GM12878 (cell line): ENCODE data around the gene SAPCD2. TPM values are rescaled to one million over a fixed set of nuclear protein-coding genes. Genes with fewer than 3 reads are reported as not detected.
A peak's percentile ranks its signal among the peaks of the same experiment; 100 is the strongest.

Experiments used
- ATF2 ChIP-seq: IDR thresholded peaks from 2 replicates; pipeline ENCODE4 v1.6.1; 2012; ENCODE audit warnings: low read length, inconsistent platforms
- BACH1 ChIP-seq: fragments of 450-650 bp; IDR thresholded peaks from 2 replicates; pipeline ENCODE4 v1.6.1; 2017; ENCODE audit warnings: mild to moderate bottlenecking, borderline replicate concordance
- EP300 ChIP-seq, 2 experiments: fragments of 150-350 bp in 1 of 2; IDR thresholded peaks; 2 replicates each; pipeline ENCODE4 v1.6.1; 2011 to 2012; ENCODE audit warnings: low read depth in 2 of 2, low read length in 2 of 2, borderline replicate concordance in 1 of 2, improper control_type of control experiment in 1 of 2, inconsistent platforms in 1 of 2; ENCODE audit not compliant: control insufficient read depth in 1 of 2
- HDGF ChIP-seq: fragments of 450-650 bp; IDR thresholded peaks from 2 replicates; pipeline ENCODE4 v1.6.1; 2016; ENCODE audit warnings: antibody characterized with exemption
- IKZF1 ChIP-seq: fragments of 450-650 bp; conservative IDR thresholded peaks from 2 replicates; pipeline ENCODE4 v1.6.1; 2017; ENCODE audit warnings: antibody characterized with exemption, mild to moderate bottlenecking
- KAT2A ChIP-seq: conservative IDR thresholded peaks from 2 replicates; pipeline ENCODE4 v1.6.1; 2011; ENCODE audit warnings: low read depth, low read length; ENCODE audit not compliant: control insufficient read depth
- NFIC ChIP-seq: IDR thresholded peaks from 2 replicates; pipeline ENCODE4 v1.6.1; 2012; ENCODE audit warnings: low read depth, mild to moderate bottlenecking, inconsistent platforms, low read length, moderate library complexity
- RB1 ChIP-seq: fragments of 450-650 bp; formaldehyde crosslinking; IDR thresholded peaks from 2 replicates; pipeline ENCODE4 v1.6.1; 2017; ENCODE audit warnings: mild to moderate bottlenecking, borderline replicate concordance
- REST ChIP-seq: IDR thresholded peaks from 2 replicates; pipeline ENCODE4 v1.6.1; 2012; ENCODE audit warnings: mild to moderate bottlenecking, low read depth, low read length
- SIN3A ChIP-seq: IDR thresholded peaks from 2 replicates; pipeline ENCODE4 v1.6.1; 2012; ENCODE audit warnings: low read depth, low read length, improper control_type of control experiment
- USF2 ChIP-seq: IDR thresholded peaks from 2 replicates; pipeline ENCODE4 v1.6.1; 2011; ENCODE audit warnings: low read depth, low read length, improper control_type of control experiment, borderline replicate concordance
- ZBTB4 ChIP-seq: fragments of 450-650 bp; formaldehyde crosslinking; IDR thresholded peaks from 2 replicates; pipeline ENCODE4 v1.4.0; 2022; ENCODE audit warnings: mild to moderate bottlenecking, moderate library complexity
- ZNF592 ChIP-seq: fragments of 450-650 bp; IDR thresholded peaks from 2 replicates; pipeline ENCODE4 v1.6.1; 2017; ENCODE audit warnings: mild to moderate bottlenecking, moderate library complexity
- ZZZ3 ChIP-seq: IDR thresholded peaks from 2 replicates; pipeline ENCODE4 v1.6.1; 2011; ENCODE audit warnings: low read depth; ENCODE audit not compliant: control insufficient read depth, insufficient read length
- polyA plus RNA-seq, 11 experiments: library from polyadenylated mRNA; depleted of rRNA in 4 of 11; unstranded in 6 of 11; stranded (reverse) in 5 of 11; fragments of >200 nt; fragmentation: Nextera tagmentation in 4 of 11; fragmentation: Illumina TruSeq in 1 of 11; extraction: Ambion mirVana in 4 of 11; extraction: Trizol in 1 of 11; gene quantifications; 1 replicate in 1 of 11; 2 replicates in 10 of 11; pipeline versions ENCODE4 v1.2.1 to v1.2.3, GENCODE V29; 2011 to 2016; ENCODE audit warnings: inconsistent platforms in 2 of 11, missing spikeins in 2 of 11, low read depth in 1 of 11
- total RNA-seq, 4 experiments: library from RNA; depleted of rRNA in 3 of 4; stranded (reverse); fragments of >200 nt in 3 of 4; fragmentation: Illumina TruSeq in 1 of 4; extraction: Trizol in 1 of 4; gene quantifications; 2 replicates each; pipeline versions ENCODE4 v1.2.1 to v1.2.3, GENCODE V29; 2013 to 2021

The SAPCD2 gene
- total and polyA plus RNA-seq, 10 of the 15 experiments (the other 5 are each of a cell fraction or from before 2014, with no cell fraction given) = 1.6 to 35.2 (median 7.2) TPM

- TF ChIP-seq REST (no peak), RB1 (no peak), IKZF1 (0 out of 2 replicates have a peak, but pooled peaks have one; percentile 14), ZZZ3 (no peak), USF2 (no peak), EP300 (IDR thresholded peaks at IDR 0.05; ENCODE audit: borderline replicate concordance in 1 of 2, control insufficient read depth in 1 of 2, low read depth in 2 of 2, low read length in 2 of 2) (no peak), ZBTB4 (no peak), NFIC (no peak), ZNF592 (no peak), BACH1 (0 out of 2 replicates have a peak, but pooled peaks have one; percentile 25), KAT2A (no peak), SIN3A (0 out of 2 replicates have a peak, but pooled peaks have one; percentile 28), ATF2 (no peak), HDGF (no peak)
Observed at GRCh38 chr9:137077758-137078693, 7.7 kb upstream of the SAPCD2 start (continued).
